Activated CD4-positive, alpha-beta T cell treated with anti-CD3 and anti-CD28 coated beads, Interleukin-2, Interleukin-4, amounts not matched to agents 100 ng/mL and 50 ng/mL, durations not matched to agents 16 hours and 8 hours (primary cell): ENCODE measurements around the gene SRSF3.
"Not testable (repeated sequence)": the region's sequence is repeated elsewhere in the genome, so short reads cannot be mapped to it uniquely, and the experiment has no call there.

Source experiments
- DNase-seq: peaks from one replicate; pipeline ENCODE4 v3.0.0-alpha.2; 2020; ENCODE audit warnings: low spot score

Gene SRSF3

GRCh38 chr6:36594029-36594815, at the start of gene SRSF3:
Gene SRSF3 (plus strand): TSS chr6:36594362. CDS start chr6:36596763, 2,401 bp downstream.
- peak; percentile 99 for DNase-seq

- no peak for DNase-seq
Measured at GRCh38 chr6:36545767-36546307, 48.3 kb upstream of the SRSF3 start.

GRCh38 chr6:36546308-36546919, 47.7 kb upstream of the SRSF3 start:
- peak; percentile 23 for DNase-seq

GRCh38 chr6:36546920-36547645, 47.1 kb upstream of the SRSF3 start, which contains the start of gene STK38:
Gene STK38 (minus strand): TSS chr6:36547479. CDS start chr6:36540202, 7,277 bp downstream.
- peak; percentile 93 for DNase-seq

- no peak for DNase-seq
Measured at GRCh38 chr6:36547646-36548400, 46.3 kb upstream of the SRSF3 start.

- no peak for DNase-seq
Measured at GRCh38 chr6:36548401-36548743, 45.8 kb upstream of the SRSF3 start.

- no peak for DNase-seq
Measured at GRCh38 chr6:36550473-36551000, 43.6 kb upstream of the SRSF3 start.

- DNase-seq: no peak
Measured at GRCh38 chr6:36555750-36556252, 38.4 kb upstream of the SRSF3 start.

- DNase-seq: no peak
Measured at GRCh38 chr6:36556281-36556680, 37.9 kb upstream of the SRSF3 start.

- no peak for DNase-seq
Measured at GRCh38 chr6:36559011-36559793, 35.0 kb upstream of the SRSF3 start.

- no peak for DNase-seq
Measured at GRCh38 chr6:36560822-36561221, 33.3 kb upstream of the SRSF3 start.

GRCh38 chr6:36563237-36563927, 30.8 kb upstream of the SRSF3 start:
- DNase-seq: no peak

- DNase-seq: no peak
Measured at GRCh38 chr6:36563928-36564284, 30.3 kb upstream of the SRSF3 start.

- no peak for DNase-seq
Measured at GRCh38 chr6:36566418-36566905, 27.7 kb upstream of the SRSF3 start.

GRCh38 chr6:36570264-36570663, 23.9 kb upstream of the SRSF3 start:
- DNase-seq: no peak

- no peak for DNase-seq
Measured at GRCh38 chr6:36571122-36572043, 22.8 kb upstream of the SRSF3 start.

- DNase-seq: not testable (repeated sequence)
Measured at GRCh38 chr6:36572353-36573311, 21.5 kb upstream of the SRSF3 start.

GRCh38 chr6:36574679-36575078, 19.5 kb upstream of the SRSF3 start:
- DNase-seq: no peak
